Prostate gland (tissue), 2 donors: ENCODE data around the gene CHST13.

Source experiments
- POLR2A ChIP-seq: fragments of 450-650 bp; IDR thresholded peaks from one replicate; pipeline ENCODE4 v1.6.1; 2016; ENCODE audit warnings: antibody characterized with exemption, mild to moderate bottlenecking
- TF ChIP-seq, protein P1 (sequence below), 4 experiments: fragments of 200-600 bp in 2 of 4; fragments of 450-650 bp in 2 of 4; sonication (generic) in 2 of 4; IDR thresholded peaks; 1 replicate in 3 of 4; 2 replicates in 1 of 4; pipeline ENCODE4 v1.5.1; 2016 to 2019; ENCODE audit warnings: antibody characterized with exemption in 4 of 4, mild to moderate bottlenecking in 2 of 4, moderate library complexity in 2 of 4

DNA sequence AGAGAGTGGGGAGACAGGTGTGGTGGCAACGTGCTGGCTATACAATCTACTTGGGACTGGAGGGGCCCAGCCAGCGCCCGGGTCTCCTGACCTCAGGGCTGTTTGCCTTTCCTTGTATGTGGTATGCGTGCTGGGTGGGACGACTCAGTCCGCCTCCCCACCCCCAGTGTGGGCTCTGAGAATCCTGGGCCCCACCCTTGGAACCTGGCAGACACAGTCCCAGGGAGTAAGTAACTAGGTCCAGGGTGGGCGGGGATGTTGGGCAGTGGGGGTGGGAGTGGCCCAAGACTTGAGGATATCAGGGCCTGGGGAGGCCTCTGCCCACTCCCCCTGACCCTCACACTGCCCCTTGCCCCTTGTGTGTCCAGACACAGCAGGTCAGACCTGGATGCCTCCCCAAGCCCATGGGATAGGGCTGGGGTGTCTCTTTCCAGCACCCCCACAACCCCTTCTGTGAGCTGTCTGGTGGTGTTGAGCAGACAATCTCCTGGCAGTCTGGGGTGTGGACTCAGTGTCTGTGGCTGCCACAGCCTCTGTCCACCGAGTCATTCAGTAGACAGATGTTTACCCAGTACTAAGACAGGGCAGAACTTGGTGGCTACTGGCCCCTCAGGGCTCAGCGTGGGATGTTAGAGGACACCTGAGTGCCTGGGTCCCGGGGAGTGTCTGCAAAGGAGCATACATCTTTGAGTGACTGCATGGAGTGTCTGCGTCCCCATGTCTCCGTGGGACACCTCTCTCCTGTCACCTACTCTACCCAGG, 1.3 kb downstream of the CHST13 start:
- TF ChIP-seq, protein P1, sequence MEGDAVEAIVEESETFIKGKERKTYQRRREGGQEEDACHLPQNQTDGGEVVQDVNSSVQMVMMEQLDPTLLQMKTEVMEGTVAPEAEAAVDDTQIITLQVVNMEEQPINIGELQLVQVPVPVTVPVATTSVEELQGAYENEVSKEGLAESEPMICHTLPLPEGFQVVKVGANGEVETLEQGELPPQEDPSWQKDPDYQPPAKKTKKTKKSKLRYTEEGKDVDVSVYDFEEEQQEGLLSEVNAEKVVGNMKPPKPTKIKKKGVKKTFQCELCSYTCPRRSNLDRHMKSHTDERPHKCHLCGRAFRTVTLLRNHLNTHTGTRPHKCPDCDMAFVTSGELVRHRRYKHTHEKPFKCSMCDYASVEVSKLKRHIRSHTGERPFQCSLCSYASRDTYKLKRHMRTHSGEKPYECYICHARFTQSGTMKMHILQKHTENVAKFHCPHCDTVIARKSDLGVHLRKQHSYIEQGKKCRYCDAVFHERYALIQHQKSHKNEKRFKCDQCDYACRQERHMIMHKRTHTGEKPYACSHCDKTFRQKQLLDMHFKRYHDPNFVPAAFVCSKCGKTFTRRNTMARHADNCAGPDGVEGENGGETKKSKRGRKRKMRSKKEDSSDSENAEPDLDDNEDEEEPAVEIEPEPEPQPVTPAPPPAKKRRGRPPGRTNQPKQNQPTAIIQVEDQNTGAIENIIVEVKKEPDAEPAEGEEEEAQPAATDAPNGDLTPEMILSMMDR (IDR thresholded peaks at IDR 0.05) = no peak
- TF ChIP-seq POLR2A = no peak
